Stimulated activated CD4-positive, alpha-beta T cell treated with anti-CD3 and anti-CD28 coated beads, Interleukin-1b, Interleukin-23, amount 100 ng/mL, for 24 hours (primary cell): ENCODE data around the gene TSPYL4.

Experiments used
- DNase-seq, 4 experiments: peaks; one replicate each; pipeline ENCODE4 v3.0.0-alpha.2; 2020; ENCODE audit warnings: low read depth in 4 of 4, low spot score in 1 of 4

The TSPYL4 gene

GRCh38 chr6:116271149-116271708, 17.4 kb upstream of the TSPYL4 start:
- no peak for DNase-seq

DNA sequence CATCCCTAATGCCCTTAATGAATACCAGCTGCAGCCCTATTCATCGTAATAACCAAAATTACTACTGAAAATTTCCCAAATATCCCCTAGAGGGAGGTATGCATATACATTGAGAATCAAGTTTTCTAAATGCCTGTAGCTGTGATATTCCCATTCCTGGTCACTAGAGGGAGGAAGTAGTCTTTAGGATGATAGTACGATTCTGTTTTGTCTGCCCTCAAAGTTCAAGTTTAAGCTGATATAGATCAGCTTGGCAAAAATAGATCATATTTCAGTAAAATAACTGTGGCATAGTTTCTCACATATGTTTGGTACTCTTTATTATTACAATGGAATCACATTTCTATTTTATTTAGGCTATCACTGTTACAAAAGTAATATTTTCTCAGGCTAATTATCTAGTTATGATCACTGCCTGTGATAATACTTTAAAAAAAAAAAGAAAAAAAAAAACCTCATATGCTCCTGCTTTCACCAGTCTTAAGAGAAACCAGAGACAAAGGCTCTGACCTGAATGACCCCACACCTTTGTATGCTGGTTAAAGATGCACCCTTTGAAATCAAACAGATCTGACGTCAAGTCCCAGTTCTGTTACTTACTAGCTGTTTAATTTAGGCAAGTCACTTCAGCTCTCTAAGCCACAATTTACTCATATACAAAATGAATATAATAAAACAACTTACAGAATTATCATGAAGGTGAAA, 14.9 kb upstream of the TSPYL4 start:
- no peak for DNase-seq

- no peak for DNase-seq
These were observed 14.1 kb upstream of the TSPYL4 start for GRCh38 chr6:116267836-116268588.

DNA sequence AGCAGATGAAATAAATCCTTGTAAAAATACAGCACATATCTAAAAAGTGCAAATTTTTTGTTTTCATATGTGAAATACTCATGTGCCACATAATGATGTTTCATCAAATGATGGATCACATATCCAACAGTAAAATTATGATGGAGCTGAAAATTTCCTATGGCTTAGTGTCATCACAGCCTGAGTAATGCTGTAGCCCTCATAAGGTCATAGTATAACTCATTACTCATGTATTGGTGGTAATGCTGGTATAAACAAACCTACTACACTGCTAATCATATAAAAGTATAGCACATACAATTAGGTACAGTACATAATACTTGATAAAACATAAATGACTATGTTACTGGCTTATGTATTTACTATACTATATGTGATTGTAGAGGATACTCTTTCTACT, 12.9 kb upstream of the TSPYL4 start:
- DNase-seq, result no peak

GRCh38 chr6:116265041-116265829, 11.4 kb upstream of the TSPYL4 start:
- no peak for DNase-seq

DNA sequence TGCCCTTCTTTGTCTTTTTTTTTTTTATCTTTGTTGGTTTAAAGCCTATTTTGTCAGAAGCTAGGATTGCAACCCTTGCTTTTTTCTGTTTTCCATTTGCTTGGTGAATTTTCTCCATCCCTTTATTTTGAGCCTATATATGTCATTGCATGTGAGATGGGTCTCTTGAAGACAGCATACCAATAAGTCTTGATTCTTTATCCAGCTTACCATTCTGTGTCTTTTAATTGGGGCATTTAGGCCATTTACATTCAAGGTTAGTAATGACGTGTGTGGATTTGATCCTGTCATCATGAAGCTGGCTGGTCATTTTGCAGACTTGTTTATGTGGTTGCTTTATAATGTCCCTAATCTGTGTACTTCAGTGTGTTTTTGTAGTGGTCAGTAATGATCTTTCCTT, 9.5 kb upstream of the TSPYL4 start:
- no peak for DNase-seq

- no peak for DNase-seq
These were observed 4.6 kb upstream of the TSPYL4 start for GRCh38 chr6:116258520-116258919.

DNA sequence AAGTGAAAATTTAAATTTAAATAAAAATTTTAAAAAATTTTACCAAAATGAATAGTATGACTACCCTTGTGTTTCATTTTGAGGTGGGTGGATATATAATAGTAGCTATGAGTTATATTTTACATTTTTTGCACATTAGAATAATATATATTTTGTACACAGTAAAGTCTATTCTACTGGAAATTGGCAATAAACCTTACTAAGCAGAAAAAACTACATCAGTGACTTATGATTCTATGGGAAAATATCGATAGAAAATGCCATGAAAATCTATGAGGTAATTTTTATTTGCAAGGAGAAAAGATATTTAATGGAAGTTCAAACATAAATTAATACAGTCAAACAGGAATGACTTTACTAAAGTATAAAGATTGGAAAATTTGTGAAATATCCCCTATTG, 2.8 kb upstream of the TSPYL4 start:
- DNase-seq, result no peak

GRCh38 chr6:116255246-116255800, 1.4 kb upstream of the TSPYL4 start:
- no peak for DNase-seq

DNA sequence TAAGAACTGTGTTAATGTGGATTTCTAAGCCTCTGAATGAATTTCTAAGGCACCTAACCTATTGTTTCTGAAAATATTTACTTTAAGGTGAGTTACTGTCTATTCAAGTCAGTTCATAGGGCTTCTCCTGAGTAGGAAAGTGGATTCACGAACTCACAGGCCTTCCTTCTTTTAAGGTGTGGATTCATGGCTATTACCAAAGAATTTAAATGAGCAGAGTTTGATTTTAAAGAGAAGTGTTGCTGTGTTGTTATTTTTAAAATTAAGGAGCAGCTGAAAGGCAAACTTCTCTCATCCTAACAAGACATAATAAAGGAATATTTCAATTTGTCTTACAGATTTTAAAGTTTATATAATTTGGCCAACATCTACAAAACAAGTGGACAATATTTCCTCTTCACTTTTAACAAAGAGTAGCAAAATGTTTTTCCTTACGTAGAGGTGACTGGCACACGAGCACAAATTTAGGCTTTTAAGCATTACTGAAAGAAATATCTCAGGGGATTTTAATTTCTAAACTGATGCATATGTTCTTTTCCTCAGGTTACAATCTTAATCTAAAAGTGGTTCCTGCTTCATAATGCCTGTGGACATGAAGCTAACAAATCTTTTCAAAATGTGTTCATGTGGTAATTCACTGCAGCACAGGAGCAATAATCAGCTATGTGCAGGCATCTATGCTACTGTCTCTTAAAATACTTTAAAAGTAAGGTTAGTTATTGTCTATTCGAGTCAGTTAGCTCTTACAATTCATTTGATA, 602 bp upstream of the TSPYL4 start:
- DNase-seq, result no peak

DNA sequence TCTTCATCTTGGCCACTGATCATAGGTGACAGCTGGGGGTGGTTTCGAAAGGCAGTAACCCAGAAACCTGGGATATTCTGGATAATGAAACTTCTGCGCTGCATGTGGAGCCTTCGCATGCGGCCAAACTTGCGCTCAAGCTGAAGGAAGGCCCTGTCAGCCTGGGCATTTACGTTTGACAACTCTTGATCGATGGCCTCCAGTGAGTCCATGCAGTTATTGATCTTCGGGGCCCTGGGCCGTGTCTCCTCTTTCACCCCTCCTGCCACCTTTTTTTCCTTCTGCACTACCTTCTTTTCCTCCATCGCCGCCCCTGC, 729 bp downstream of the TSPYL4 start:
- no peak for DNase-seq

GRCh38 chr6:116251568-116252384, 2.1 kb downstream of the TSPYL4 start:
- no peak for DNase-seq

DNA sequence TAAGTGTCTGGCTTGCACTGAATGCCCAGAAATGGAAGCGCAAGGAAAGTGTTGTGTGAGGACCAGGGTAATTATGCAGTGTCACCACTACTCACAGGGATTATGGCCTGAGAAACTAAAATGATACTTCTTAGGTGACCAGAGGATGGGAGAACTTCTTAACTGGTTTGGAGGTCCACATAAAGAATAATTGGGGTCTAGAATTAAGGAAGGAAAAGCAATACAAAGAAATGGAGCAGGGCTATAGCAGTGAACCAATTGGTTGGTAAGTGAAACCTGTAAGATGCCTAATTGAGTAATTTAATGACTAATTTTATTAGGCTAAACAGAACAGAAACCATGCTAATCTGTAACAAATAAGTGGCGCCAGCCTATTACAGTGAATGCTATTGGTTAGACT, 5.3 kb downstream of the TSPYL4 start:
- DNase-seq, result no peak

DNA sequence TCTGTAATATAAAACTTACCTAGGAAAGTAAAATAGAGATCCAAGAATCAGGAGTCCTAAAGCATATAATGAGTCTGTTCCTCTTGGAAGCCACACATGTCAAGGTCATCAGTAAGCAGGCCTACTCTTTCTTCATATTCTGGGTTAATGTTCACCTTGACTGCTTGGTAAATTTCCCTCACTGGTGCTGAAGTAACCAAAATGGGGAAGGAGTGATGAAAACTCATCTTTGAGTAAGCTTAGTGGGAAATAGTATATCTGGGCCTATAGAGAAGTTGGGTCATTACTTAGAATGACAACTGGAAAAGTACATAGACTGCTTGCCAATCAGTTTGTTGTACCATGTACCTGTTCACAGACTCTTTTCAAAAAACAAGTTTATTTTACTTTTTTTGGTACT, 6.6 kb downstream of the TSPYL4 start:
- DNase-seq, result no peak

DNA sequence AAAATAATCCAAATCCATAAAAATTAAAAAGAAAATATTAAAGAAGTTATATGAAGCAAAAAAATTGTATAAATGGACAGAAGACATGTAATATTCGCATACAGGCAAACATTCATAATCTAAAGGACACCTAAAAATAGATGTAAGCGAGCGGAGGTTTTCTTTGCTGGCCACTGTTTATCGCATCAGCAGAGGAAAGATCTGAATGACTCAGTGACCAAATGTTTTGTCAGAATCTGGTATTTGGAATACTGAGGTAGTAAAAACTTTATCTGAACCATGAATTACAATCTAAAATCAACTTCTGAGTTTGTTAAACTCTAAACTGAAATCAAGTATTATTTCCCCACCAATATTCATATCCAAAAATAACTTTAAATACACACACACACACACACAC, 7.8 kb downstream of the TSPYL4 start:
- no peak for DNase-seq

GRCh38 chr6:116244284-116244683, 9.6 kb downstream of the TSPYL4 start:
- no peak for DNase-seq

DNA sequence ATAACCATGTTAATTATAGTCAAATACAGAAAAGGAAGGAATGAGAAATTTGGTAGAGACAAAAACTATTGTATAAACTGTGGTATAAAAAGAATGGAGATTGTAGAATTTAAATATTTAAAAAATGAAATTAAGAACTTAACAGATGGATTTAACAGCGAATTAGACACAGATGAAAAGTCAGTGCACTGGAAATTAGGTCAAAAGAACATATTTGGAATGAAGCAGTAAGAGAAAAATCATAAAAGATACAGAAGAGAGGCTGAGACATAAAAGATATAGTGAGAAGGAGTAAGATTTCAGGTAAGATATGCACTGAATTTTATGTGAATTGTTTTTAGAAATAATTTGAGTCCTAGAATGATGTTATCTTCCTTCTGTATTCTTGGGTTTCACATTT, 14.0 kb downstream of the TSPYL4 start:
- no peak for DNase-seq

GRCh38 chr6:116239256-116239655, 14.6 kb downstream of the TSPYL4 start:
- DNase-seq, result no peak

- no peak for DNase-seq
These were observed 15.8 kb downstream of the TSPYL4 start for GRCh38 chr6:116238083-116238482.

GRCh38 chr6:116234689-116235088, 19.2 kb downstream of the TSPYL4 start:
- DNase-seq, result no peak
